ENCODE results near the gene VSIR. TPM values are rescaled to one million over a fixed set of nuclear protein-coding genes. Genes with fewer than 3 reads are reported as not detected.

The VSIR gene
- total and polyA plus RNA-seq, 2 donors (not counting 1 experiment from before 2014, with no cell fraction given) = 40.5 to 61.2 TPM

DNA sequence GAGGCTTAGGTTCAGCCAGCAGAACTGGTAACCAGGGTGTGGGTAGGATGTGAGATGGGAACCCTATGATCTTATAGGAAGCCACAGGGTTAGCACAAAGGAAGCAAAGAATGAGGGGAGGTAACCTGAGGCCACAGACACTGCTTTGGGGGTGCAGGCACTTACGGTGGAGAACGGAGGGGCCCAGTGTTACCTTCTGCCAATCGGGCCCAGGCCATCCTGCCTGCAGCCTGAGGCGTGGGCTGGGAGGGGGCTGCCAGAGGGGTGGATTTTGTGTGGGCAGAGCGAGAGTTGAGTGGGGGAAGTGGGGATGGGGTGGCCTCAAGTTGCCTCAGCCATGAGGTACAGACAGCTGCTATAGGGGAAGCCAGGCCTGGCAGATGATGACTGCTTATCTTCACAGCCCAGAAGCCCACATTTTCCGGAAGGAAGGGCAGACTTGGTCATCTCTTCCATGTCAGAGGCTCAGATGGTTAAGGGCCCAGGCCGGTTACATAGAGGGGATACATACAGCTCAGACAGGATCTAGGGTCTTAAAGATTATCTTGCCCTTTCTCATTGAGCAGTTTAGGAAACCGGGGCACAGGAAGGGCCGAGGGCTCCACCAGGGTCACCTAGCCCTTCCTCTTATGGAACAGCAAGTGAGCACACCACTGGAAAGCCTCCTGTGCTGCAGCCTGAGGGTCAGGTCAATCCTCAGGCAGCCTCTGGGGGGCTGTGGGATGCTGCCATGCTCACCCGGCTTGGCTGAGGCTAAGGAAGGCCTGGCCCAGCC is 24.4 kb upstream of the VSIR start:
- no peak overlapping the region for H3K27ac ChIP-seq (ENCODE audit: low read length in 2 of 2)
- ATAC-seq (ENCODE audit: low read depth) = no peak
- intact Hi-C loops (cut with micrococcal nuclease) = no loop called here
- H3K4me3 ChIP-seq (ENCODE audit: control extremely low read depth in 1 of 5, extremely low read depth in 1 of 5, insufficient read depth in 1 of 5, low read depth in 2 of 5, low read length in 4 of 5) = no peak overlapping the region
- no peaks in the 10 kb centered on the region for H3K9me3 Mint-ChIP-seq (ENCODE audit: insufficient read depth)
- H3K79me2 ChIP-seq (ENCODE audit: control insufficient read depth, insufficient read depth, low read length) = no peaks in the 10 kb centered on the region
- no peak overlapping the region for H3K4me3 Mint-ChIP-seq
- no peak overlapping the region for H3K4me2 ChIP-seq (replicated peaks; ENCODE audit: low read depth, low read length, poor library complexity, severe bottlenecking)
- H3K27me3 Mint-ChIP-seq = peaks cover 6% of the 10 kb centered on the region
- peaks cover 19 to 30% of the 10 kb centered on the region in 2 donors for H3K4me1 ChIP-seq (ENCODE audit: control insufficient read depth in 2 of 2, insufficient read depth in 2 of 2, low read length in 2 of 2)
- WGBS (ENCODE audit: insufficient coverage) = 17% methylated on average over 9 of the region's 10 CpGs
- POLR2A ChIA-PET = no interaction called here
- TF ChIP-seq EZH2 (IDR thresholded peaks at IDR 0.05; ENCODE audit: borderline replicate concordance, insufficient read depth, low read depth, low read length, poor library complexity, severe bottlenecking) = no peak
- no peak for TF ChIP-seq CTCF (IDR thresholded peaks at IDR 0.05)
- DNase-seq = no peak
- CTCF ChIA-PET = interaction anchor here (1.2 to 1.4 kb wide), 2 partner anchors 9 to 482 kb away, joined by 4 to 5 read pairs; no protein-coding TSS in a partner anchor
- peaks cover 24% of the 10 kb centered on the region for H3K4me1 Mint-ChIP-seq
- no peaks in the 10 kb centered on the region for H3K36me3 ChIP-seq (replicated peaks in 1 of 2; ENCODE audit: control extremely low read depth in 1 of 2, control insufficient read depth in 1 of 2, extremely low read depth in 1 of 2, insufficient read depth in 2 of 2, low read length in 1 of 2)
- H3K27ac Mint-ChIP-seq = no peak overlapping the region
- H3K9me3 ChIP-seq (ENCODE audit: control extremely low read depth in 1 of 3, control insufficient read depth in 2 of 3, insufficient read depth in 1 of 3, low read length in 2 of 3) = peaks cover 0 to 8% (median 0%) of the 10 kb centered on the region in 3 donors
- no peak overlapping the region for H2AFZ ChIP-seq (ENCODE audit: insufficient read depth, low read depth, low read length, poor library complexity, severe bottlenecking)
- H3K27me3 ChIP-seq (replicated peaks in 1 of 4; ENCODE audit: control extremely low read depth in 1 of 4, control insufficient read depth in 3 of 4, insufficient read depth in 4 of 4, low read length in 3 of 4) = peaks cover 0 to 5% (median 2%) of the 10 kb centered on the region in 4 experiments
- no peaks in the 10 kb centered on the region for H4K20me1 ChIP-seq (ENCODE audit: control insufficient read depth, insufficient read depth, low read length, poor library complexity, severe bottlenecking)
- H3K9ac ChIP-seq (ENCODE audit: low read length) = no peak overlapping the region

- no peaks in the 10 kb centered on the region for H4K20me1 ChIP-seq (ENCODE audit: control insufficient read depth, insufficient read depth, low read length, poor library complexity, severe bottlenecking)
- DNase-seq (no peak), ATAC-seq (ENCODE audit: low read depth) (no peak)
- peaks cover 0 to 5% (median 2%) of the 10 kb centered on the region in 4 experiments for H3K27me3 ChIP-seq (replicated peaks in 1 of 4; ENCODE audit: control extremely low read depth in 1 of 4, control insufficient read depth in 3 of 4, insufficient read depth in 4 of 4, low read length in 3 of 4)
- no peaks in the 10 kb centered on the region for H3K36me3 ChIP-seq (replicated peaks in 1 of 2; ENCODE audit: control extremely low read depth in 1 of 2, control insufficient read depth in 1 of 2, extremely low read depth in 1 of 2, insufficient read depth in 2 of 2, low read length in 1 of 2)
- no peaks in the 10 kb centered on the region for H3K9me3 Mint-ChIP-seq (ENCODE audit: insufficient read depth)
- intact Hi-C loops (cut with micrococcal nuclease) = no loop called here
- no peak overlapping the region for H3K9ac ChIP-seq (ENCODE audit: low read length)
- ChIA-PET CTCF (interaction anchor here (0.6 to 1.4 kb wide), 3 partner anchors 10 to 481 kb away, joined by 3 to 5 read pairs (median 4); no protein-coding TSS in a partner anchor), POLR2A (no interaction called here)
- no peak overlapping the region for H3K27ac Mint-ChIP-seq
- H3K4me2 ChIP-seq (replicated peaks; ENCODE audit: low read depth, low read length, poor library complexity, severe bottlenecking) = no peak overlapping the region
- no peak overlapping the region for H3K4me3 ChIP-seq (ENCODE audit: control extremely low read depth in 1 of 5, extremely low read depth in 1 of 5, insufficient read depth in 1 of 5, low read depth in 2 of 5, low read length in 4 of 5)
- no peak overlapping the region for H3K4me3 Mint-ChIP-seq
- H3K27me3 Mint-ChIP-seq = peaks cover 6% of the 10 kb centered on the region
- H3K27ac ChIP-seq (ENCODE audit: low read length in 2 of 2) = no peak overlapping the region
- TF ChIP-seq CTCF (IDR thresholded peaks at IDR 0.05) = no peak
- no peak for TF ChIP-seq EZH2 (IDR thresholded peaks at IDR 0.05; ENCODE audit: borderline replicate concordance, insufficient read depth, low read depth, low read length, poor library complexity, severe bottlenecking)
- WGBS (ENCODE audit: insufficient coverage) = 91% methylated on average over 6 of the region's 7 CpGs
- H3K4me1 Mint-ChIP-seq = peaks cover 19% of the 10 kb centered on the region
- no peaks in the 10 kb centered on the region for H3K79me2 ChIP-seq (ENCODE audit: control insufficient read depth, insufficient read depth, low read length)
- peaks cover 0 to 8% (median 0%) of the 10 kb centered on the region in 3 donors for H3K9me3 ChIP-seq (ENCODE audit: control extremely low read depth in 1 of 3, control insufficient read depth in 2 of 3, insufficient read depth in 1 of 3, low read length in 2 of 3)
- H2AFZ ChIP-seq (ENCODE audit: insufficient read depth, low read depth, low read length, poor library complexity, severe bottlenecking) = no peak overlapping the region
- H3K4me1 ChIP-seq (ENCODE audit: control insufficient read depth in 2 of 2, insufficient read depth in 2 of 2, low read length in 2 of 2) = peaks cover 19 to 27% of the 10 kb centered on the region in 2 donors
Observed at GRCh38 chr10:71796749-71797405, 23.6 kb upstream of the VSIR start.
